Peyer's patch (tissue), 4 donors: ENCODE data around the gene BICRA.

Experiments
- CTCF ChIP-seq, 6 experiments: fragments of 450-650 bp in 4 of 6; fragments of 200-600 bp in 2 of 6; sonication (generic) in 1 of 6; IDR thresholded peaks; one replicate each; pipeline ENCODE4 v1.5.1; 2017 to 2019; ENCODE audit warnings: antibody characterized with exemption in 6 of 6, mild to moderate bottlenecking in 3 of 6, moderate library complexity in 1 of 6
- POLR2A ChIP-seq, 2 donors: fragments of 450-650 bp; IDR thresholded peaks; one replicate each; pipeline ENCODE4 v1.5.1; 2017; ENCODE audit warnings: antibody characterized with exemption in 2 of 2, mild to moderate bottlenecking in 2 of 2, moderate library complexity in 2 of 2

GRCh38 chr19:47646924-47647323 is 38.0 kb downstream of the BICRA start:
- TF ChIP-seq CTCF (IDR thresholded peaks at IDR 0.05), result no peak
- TF ChIP-seq POLR2A (IDR thresholded peaks at IDR 0.05), result no peak
